Measurements from ENCODE around the gene ITGA1.

The ITGA1 gene

GRCh38 chr5:52794519-52794918, 6.8 kb downstream of the ITGA1 start:
- TF ChIP-seq, protein P1, sequence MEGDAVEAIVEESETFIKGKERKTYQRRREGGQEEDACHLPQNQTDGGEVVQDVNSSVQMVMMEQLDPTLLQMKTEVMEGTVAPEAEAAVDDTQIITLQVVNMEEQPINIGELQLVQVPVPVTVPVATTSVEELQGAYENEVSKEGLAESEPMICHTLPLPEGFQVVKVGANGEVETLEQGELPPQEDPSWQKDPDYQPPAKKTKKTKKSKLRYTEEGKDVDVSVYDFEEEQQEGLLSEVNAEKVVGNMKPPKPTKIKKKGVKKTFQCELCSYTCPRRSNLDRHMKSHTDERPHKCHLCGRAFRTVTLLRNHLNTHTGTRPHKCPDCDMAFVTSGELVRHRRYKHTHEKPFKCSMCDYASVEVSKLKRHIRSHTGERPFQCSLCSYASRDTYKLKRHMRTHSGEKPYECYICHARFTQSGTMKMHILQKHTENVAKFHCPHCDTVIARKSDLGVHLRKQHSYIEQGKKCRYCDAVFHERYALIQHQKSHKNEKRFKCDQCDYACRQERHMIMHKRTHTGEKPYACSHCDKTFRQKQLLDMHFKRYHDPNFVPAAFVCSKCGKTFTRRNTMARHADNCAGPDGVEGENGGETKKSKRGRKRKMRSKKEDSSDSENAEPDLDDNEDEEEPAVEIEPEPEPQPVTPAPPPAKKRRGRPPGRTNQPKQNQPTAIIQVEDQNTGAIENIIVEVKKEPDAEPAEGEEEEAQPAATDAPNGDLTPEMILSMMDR (conservative IDR thresholded peaks at IDR 0.05), result no peak
- H3K27ac ChIP-seq, result no peak overlapping the region

DNA sequence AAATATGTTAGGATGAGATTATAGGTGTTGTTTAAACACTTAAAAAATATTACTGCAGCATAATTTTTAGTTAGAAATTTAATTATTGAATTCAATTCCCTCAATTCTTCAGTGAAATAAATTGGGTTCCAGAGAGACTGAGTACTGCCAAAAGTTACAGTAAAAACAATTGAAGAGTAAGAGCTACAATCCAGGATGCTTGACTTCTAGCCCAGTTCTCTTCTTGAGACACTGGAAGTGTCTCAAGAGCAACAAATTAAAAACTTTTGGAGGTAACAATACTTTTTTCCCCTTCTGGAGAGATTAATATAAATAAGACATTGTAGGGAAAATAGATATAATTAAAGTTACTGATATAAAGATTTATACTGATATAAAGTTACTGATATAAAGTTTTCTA, 8.3 kb downstream of the ITGA1 start:
- no peak overlapping the region for H3K27ac ChIP-seq
- TF ChIP-seq, protein P1 (conservative IDR thresholded peaks at IDR 0.05), result no peak

DNA sequence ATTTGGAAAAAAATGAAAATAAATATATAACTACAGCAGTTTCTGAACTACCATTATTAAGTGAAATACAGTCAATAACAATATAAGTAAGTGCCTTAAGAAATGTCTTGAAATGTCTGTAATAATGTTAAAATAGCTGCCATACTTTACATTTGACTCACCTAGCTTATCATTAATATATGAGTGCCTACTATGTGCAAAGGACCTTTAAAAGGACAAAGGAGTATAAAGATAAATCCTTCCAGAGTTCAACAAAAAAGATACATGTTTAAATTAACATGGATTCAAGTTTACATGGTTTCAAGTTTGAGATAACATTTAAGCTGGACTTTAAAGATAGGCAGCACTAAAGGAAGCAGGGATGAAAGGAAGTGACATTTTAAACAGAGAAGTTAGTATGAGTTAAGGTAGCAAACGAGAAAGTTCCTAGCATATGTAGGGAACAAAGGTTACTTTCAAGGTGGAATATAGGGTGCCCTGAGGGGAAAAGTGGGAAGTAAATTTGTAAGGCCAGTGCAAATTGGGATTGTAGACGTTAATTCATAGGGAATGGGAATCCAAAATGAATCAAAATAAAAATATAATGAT, 8.9 kb downstream of the ITGA1 start:
- TF ChIP-seq, protein P1 (conservative IDR thresholded peaks at IDR 0.05), result no peak
- peak overlapping the region; percentile 85; the same call in 1 of the 2 replicates for H3K27ac ChIP-seq

- H3K27ac ChIP-seq, result peak overlapping the region; percentile 85
- TF ChIP-seq, protein P1 (conservative IDR thresholded peaks at IDR 0.05), result no peak
Measured at GRCh38 chr5:52798938-52799337, 11.2 kb downstream of the ITGA1 start.

- peak overlapping the region; percentile 85 for H3K27ac ChIP-seq
- TF ChIP-seq, protein P1 (conservative IDR thresholded peaks at IDR 0.05), result no peak
Measured at GRCh38 chr5:52799358-52799982, 11.8 kb downstream of the ITGA1 start.

GRCh38 chr5:52799983-52800393, 12.3 kb downstream of the ITGA1 start:
- TF ChIP-seq, protein P1 (conservative IDR thresholded peaks at IDR 0.05), result no peak
- peak overlapping the region; percentile 85 for H3K27ac ChIP-seq

GRCh38 chr5:52800394-52801213, 12.9 kb downstream of the ITGA1 start:
- H3K27ac ChIP-seq, result peak overlapping the region; percentile 85
- TF ChIP-seq, protein P1 (conservative IDR thresholded peaks at IDR 0.05), result no peak
